Cardiac septum (tissue), 1 donor: ENCODE data around the gene TAL1. TPM values are rescaled to one million over a fixed set of nuclear protein-coding genes. Genes with fewer than 3 reads are reported as not detected.
"Not testable (repeated sequence)": the region's sequence is repeated elsewhere in the genome, so short reads cannot be mapped to it uniquely, and the experiment has no call there.

Experiments
- DNase-seq: peaks from one replicate; pipeline ENCODE4 v3.0.0-alpha.2; 2020; ENCODE audit warnings: low spot score
- intact Hi-C: fragments of 100-400 bp; cut with DNase I; formaldehyde crosslinking; loops from one replicate; pipeline ENCODE4 v1.14.0; 2022
- long read RNA-seq: library from polyadenylated mRNA; unstranded; transcript quantifications from one replicate; pipeline ENCODE4 v2.0.0, GENCODE V29; 2021
- total RNA-seq: library from RNA; stranded (reverse); fragmentation: NEBNext Ultra II Directional; extraction: Animal tissue kit (Norgen Biotek cat#: 25700); gene quantifications from one replicate; pipeline ENCODE4 v1.2.1, GENCODE V29; 2021
- donor health status: DM: no; HTN: no; CAD: no.

The TAL1 gene
- total RNA-seq = 1.9 TPM
- long read RNA-seq, partial matches to known transcripts = 1 of 1 reads
- long read RNA-seq, other reads (novel, unspliced or antisense) = 0 of 1 reads

DNA sequence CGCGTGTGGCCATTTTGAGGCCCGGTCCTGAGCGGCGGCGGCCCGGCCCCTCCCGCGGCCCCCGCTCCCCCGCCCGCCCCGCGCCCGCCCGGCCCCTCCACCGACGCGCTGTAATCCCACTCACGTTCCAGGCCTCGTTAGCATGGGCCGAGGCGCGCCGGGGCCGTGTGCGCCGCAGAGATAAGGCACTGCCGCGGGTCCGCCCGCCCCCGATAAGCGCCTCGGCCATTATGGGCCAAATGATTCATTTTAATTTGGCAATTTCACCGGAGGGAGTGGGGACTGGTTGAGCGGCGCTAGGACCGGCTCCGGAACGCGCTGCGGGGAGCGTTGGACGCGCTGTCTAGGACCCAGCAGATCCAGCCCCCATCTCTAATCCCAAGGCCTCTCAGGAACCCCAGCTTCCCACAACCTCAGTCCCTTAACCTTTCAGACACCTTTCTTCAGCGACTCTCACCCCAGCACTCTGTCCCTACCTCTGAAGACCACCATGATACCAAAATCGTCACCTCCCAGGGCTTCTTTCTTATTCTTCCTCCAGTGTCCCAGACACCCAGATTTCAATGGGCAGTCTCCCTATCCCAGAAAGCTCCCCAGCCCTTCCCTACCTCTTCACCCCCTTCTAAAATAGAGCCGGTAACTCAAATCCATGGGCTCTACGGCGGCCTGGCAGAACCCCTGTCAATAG, at the start of gene TAL1:
TAL1 (minus strand) TSS at position 39 of the 688 bp plus-strand sequence. CDS start 6,337 bp downstream, outside the sequence.
- no peak for DNase-seq
- intact Hi-C loops = no loop called here

DNA sequence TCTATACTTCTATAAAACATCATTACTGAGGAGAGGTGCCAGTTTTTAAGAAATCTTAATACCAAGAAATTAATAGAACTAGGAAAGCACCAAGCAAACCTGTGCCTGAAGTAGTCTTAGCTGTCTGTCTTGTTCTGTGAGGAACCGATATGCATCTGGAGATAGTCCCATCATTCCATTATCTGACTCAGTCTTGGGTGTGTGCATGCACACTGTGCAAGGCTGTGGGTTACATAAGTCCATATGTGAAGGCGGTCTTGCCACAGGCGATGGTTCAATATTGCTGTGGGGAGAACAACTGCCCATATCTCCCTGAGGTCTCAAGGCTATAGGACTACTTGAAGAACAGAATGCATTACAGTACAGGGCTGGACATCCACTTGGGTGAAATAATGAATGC, 48.1 kb upstream of the TAL1 start:
- DNase-seq = no peak
- intact Hi-C loops = no loop called here

DNA sequence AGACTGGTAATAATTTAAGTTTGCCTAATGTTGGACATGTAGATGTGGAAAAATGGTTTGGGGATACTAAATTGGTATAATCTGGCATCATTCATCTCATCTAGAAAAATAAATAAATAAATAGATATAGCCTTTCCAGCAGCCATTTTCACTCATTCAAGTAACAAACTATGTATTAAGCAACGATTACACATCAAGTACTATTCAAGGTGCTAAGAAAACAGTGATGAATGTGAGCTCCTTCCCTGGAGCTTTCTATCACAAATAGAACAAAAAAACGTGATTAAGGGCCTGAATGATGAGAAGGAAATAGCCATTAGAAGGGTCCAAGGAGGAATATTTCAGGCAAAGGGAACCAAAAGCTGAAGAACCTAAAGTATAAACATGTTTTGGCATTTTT, 44.8 kb upstream of the TAL1 start:
- intact Hi-C loops = no loop called here
- no peak for DNase-seq

DNA sequence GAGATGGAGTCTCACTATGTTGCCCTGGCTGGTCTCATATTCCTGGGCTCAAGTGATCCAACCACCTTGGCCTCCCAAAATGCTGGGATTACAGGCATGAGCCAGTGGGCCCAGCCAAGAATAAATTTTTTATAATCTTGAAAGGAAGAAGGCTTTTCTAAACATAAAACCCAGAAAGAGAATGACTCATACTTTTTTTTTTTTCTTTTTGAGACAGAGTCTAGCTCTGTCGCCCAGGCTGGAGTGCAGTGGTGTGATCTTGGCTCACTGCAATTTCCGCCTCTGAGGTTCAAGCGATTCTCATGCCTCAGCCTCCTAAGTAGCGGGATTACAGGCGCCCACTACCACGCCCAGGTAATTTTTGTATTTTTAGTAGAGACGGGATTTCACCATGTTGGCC, 43.8 kb upstream of the TAL1 start:
- DNase-seq, intact Hi-C loops: not testable (repeated sequence)

DNA sequence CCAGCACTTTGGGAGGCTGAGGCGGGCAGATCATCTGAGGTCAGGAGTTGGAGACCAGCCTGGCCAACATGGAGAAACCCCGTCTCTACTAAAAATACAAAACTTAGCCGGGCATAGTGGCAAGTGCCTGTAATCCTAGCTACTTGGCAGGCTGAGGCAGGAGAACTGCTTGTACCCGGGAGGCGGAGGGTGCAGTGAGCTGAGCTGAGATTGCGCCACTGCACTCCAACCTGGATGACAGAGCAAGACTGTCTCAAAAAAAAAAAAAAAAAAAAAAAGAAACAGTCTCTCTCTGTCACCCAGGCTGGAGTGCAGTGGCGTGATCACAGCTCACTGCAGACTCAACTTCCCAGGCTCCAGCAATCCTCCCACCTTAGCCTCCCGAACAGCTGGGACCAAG, 33.5 kb upstream of the TAL1 start:
- intact Hi-C loops, DNase-seq: not testable (repeated sequence)

DNA sequence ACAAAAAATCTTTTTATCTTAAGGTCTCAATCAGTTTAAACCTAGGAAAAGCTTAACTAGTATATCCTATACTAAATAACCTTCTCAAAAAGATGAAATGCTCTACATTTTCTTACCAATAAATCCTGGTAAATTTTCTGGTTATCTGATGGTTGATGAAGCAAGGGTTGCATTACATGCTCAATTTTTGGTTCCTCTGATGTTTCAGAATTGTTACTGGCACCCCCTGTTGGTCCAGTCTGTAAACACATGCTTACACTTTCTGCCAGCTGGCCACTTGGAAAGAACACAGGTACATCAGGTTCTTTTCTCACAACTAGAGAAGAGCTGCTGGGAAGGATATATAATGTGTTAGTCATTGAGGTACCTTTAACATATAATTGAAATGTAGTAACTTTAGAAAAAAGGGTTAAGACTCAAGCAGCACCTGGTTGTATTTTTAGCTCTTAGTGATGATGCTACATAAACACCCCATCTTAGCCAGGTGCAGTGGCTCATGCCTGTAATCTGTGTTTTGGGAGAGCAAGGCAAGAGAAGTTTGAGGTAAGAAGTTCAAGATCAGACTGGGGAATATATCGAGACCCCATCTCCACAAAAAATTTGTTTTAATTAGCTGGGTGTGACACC, 30.9 kb upstream of the TAL1 start:
- intact Hi-C loops = loop anchor here (2.0 kb wide), 1 partner anchor 70 kb away; no protein-coding TSS in a partner anchor
- DNase-seq = no peak

DNA sequence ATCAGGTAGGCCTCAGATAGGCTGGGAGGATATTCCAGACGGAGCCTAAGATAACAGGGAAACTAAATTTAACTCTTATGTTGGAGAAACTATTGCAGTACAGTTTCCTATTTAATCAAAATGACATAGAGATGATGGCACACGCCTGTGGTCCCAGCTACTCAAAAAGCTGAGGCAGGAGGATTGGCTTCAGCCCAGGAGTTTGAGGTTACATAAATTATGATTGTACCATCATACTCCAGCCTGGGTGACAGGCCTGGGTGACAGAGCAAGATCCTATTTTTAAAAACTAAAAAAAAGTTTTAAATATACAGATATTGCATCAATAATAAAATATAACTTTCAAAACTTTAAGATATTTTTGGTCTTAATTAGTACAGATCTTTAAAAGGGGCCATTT, 25.2 kb upstream of the TAL1 start:
- DNase-seq = no peak
- intact Hi-C loops = no loop called here

DNA sequence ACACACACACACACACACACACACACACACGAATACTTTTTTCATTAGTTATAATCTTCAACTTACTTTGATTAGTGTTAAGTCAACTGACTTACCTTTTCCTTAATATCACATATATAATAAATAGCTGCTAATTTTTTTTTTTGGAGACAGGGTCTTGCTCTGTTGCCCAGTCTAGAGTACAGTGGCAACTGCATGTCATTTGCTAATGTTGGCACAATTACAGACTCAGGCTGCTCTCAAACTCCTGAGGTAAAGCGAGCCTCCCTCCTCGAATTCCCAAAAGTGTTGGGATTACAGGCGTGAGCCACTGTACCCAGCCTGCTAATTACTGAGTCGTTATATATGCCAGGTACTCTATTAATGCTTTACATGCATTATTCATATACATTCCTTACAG, 20.8 kb upstream of the TAL1 start:
- DNase-seq = no peak
- intact Hi-C loops = no loop called here

DNA sequence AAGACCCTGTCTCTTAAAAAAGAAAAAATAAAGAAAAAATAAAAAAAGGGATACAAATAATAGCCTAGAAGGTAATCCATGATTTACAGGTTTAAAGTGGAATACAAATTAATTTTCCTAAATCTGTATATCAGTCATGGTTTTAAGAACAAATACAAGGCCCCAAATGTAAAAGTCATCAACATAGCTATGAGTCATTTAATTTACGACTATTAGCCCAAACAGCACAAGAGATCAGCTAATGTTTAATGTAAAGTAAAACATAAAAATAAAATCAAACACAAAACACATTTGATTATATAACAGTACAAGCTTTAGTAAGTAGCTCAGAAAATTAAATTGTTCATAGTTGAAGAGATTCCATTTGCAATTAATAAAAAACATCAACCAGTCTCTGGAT, 20.3 kb upstream of the TAL1 start:
- intact Hi-C loops = no loop called here
- no peak for DNase-seq

DNA sequence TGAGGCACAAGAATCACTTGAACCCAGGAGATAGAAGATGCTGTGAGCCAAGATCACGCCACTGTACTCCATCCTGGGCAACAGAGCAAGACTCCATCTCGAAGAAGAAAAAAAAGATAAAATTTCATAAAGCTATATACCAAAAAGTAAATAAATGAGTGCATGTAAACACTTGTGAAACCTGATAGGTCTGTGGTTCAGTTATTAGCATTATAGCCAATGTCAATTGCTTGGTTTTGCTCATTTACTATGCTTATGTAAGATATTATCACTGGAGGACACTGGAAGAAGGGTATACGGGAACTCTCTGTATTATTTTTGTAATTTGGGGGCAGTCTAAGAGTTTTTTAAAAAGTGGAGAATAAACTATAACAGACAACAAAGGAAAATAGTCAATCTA, 17.7 kb upstream of the TAL1 start:
- intact Hi-C loops = no loop called here
- no peak for DNase-seq

DNA sequence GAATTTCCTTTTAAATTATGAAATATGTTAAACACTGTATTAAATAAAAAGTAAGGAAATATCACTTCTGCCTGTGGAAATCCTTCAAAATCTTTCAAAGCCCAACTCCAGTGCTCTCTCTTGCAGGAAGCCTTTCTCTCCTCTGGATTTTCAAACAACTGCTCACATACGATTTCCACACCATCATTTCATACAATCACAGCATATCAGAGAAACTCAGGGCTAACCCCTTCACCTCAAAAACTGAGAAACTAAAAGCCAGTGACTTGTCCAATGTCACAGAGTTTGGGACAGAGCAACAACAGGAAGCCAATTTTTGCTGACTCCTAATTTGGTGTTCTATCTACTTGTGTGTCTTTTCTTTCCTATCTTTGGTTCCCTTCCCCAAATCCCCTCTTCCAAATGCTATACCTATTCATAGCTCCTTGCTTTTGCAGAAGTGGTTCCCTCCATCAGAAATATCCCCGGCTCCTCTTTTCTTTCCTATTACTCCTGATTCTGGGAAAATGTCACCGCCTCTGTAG, 12.4 kb upstream of the TAL1 start:
- intact Hi-C loops = no loop called here
- DNase-seq = no peak

DNA sequence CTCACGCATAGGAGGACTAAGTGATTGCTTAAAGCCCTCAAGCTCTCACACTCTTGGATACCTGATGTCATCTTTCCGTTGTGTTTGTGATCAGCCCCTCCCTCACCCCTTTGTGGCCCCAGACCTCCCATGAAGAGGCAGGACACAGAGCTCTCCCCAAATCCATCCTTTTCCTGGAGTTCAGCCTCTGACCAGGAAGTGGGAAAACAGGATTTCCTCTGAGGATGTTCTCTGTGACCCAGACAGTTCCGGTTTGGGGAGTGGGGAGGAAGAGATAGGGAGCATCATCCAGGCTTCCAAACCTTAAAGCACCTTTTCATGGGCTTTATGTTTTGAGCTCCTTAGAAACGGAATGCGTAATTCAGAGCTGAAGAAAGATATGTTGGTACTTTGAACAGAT, 11.9 kb upstream of the TAL1 start:
- intact Hi-C loops = no loop called here

DNA sequence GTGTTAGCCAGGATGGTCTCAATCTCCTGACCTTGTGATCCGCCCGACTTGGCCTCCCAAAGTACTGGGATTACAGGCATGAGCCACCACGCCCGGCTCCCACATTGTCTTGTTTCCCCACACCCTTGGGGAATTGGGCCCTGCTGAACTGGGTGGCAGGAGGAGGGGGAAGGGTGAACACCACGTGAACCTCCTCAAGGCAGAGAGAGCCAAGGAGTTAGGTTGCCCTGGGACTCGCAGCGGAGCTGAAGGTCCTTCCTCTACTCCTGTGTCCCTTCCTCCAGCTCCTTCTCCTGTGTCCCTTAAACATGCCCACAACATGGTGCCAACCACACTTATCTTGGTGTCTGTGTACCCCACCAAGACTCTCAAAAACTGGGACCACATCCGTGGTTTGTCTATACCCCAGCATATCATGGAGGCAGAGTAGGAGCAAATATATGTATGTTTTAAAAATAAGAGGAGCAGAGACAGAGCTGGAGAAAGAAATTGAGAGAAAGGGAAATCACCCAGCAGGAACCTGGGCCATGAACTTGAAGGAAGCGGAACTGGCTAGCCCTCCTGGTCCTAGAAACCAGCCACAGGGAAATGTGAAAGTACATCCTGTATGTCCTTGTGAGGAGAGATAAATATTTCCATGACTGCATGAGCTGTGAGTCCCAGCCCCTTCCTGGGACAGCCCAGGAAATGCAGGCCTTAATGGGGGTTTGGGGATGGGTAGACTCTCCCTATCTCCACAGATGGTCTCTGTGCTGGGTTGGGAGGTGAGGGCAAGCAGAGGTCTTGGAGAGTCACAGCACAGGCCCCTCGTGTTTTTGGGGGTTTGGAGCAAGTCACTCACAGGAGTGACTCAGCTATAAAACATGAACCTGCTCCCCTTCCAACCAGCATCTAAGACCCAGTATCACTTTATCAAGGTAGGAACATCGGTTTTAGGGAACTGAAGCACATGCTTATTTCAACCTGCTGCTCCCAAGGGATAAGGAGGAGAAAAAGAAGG, 9.4 kb upstream of the TAL1 start:
- intact Hi-C loops = no loop called here
- no peak for DNase-seq

More for the DNA sequence above, 11.9 kb upstream of the TAL1 start:
- DNase-seq = no peak

DNA sequence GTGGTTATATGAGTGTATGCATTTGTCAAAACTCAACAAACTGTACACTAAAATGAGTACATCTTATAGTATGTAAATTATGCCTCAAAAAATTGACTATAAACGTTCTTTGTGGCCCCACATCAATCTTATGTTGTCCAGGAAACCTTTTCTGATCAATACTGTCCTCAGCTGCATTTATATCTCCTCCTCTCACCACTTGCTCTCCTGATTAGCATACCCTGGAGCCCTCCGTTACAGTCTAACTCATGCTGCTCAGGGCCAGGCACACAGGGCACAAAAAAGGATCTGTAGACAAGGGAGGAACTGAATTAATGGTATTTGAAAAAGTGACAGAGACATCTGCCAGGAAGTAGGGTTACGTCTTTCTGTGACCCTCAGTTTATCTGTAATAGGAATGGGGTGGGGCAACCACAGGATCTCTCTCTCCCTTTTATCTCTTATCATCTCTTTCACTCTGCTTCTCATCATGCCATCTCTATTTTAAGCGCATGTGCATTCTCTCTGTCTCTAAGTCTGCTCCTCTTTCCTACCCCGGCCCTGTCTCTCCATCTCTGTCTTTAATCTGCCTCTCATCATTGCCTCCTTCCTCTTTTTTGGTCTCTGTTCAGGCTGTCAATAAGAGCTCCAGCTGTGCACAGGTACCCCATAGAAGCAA, 7.0 kb upstream of the TAL1 start:
- intact Hi-C loops = no loop called here
- DNase-seq = no peak

DNA sequence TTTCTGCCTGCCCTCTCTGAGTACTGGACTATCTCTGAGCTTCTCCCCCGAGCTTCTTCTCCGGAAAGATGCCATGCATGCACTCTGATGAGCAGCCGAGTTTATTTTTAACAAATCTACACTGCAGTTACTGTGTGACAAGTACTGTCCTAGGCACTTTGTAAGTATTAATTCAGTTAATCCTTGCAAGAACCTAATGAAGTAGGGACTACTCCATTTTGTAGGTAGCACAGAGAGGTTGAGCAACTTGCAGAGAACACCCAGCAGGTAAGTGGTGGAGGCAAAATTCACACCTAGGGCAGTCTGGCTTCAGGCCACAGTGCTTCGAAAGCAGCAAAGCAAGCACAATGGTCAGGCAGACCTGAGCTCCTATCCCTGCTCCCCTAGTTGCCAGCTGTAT, 3.8 kb upstream of the TAL1 start:
- no peak for DNase-seq
- intact Hi-C loops = no loop called here

DNA sequence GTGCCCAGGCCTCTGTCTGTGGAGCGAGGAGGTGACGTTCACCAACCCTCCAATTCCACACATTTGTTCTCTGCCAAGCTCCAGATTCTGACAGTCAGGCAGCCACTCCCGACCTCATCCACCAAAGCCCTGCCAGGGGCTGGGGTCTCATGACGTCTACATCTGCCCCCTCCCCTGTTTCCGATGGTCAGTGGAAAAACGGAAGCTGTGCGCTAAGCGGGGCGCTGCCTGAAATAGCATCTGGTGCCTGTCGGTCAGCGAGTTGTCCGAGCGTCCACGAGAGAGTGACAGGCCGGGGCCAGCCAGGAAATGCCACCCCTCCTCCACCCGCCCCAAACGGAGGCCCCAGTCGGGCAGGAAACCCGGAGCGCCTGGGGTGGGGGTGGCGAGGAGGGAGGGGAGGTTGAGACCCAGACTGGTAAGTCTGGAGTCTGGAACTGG, 3.2 kb upstream of the TAL1 start:
- intact Hi-C loops = no loop called here
- DNase-seq = no peak

DNA sequence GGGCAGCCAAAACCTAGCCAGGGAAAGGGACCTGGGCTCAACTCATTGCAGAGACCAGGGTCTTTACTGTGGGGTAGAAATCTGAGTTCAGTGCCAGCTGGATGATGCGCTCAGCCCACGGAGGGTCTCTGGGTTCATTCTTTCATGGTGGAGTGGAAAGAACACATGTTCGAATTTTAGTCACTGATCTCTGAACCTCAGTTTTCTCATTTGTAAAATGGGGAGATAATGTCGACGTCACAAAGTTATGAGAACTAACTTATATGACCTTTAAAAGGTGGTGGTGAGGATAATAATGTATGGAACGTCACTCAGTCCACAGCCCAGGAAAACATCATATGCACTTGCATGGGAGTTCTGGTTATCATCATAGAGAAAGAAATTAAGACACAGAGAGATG, 1.2 kb upstream of the TAL1 start:
- intact Hi-C loops = no loop called here
- no peak for DNase-seq

DNA sequence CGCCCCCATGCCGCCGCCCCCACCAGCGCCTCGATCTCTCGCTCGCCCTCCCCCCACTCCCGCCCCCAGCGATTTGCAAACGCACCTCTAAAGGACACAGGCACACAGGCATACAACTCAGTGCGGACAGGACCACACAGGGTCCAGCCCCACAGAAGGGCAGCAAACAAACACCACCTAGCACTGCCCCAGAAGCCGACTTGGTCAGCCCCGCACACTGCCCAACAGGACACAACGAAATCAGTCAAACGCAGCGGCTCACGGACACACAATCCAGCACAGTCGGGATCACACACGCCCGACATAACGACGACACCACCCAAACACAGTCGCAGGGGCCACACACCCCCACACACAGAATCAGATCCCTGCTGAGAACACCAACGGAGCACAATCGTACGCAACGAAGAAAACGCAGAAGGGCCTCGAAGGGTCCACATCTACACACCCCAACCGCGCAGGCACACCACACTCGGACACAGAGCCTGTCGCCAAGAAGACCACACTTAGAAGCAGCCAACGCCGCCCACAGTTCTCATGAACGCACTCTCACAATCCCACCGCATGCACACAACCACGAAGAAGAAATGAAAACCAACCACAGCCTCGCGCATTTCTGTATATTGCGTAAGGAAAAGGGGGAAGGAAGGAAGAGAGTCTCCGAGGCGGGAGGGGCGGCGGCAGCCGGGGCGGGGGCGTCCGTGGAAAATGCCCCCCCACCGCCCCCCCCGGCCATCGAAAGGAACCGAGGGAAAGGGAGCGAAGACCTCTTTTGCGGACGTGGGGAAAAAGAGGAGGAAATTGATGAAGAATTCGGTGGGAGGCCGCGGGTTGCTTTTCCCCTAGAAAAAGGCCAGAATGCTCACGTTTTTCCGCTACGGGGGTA, 481 bp downstream of the TAL1 start:
- intact Hi-C loops = no loop called here
- DNase-seq = no peak
